SU-DHL-6 (cell line): ENCODE results near the gene URAD.

Experiments used
- EZH2phosphoT487 ChIP-seq: fragments of 200-600 bp; sonication (generic), shearing (Covaris generic); conservative IDR thresholded peaks from 2 replicates; pipeline ENCODE4 v1.6.1; 2018; ENCODE audit warnings: mild to moderate bottlenecking, antibody characterized with exemption, low read length, moderate library complexity, mixed read lengths
- TF ChIP-seq, protein P1 (sequence below): fragments of 200-600 bp; sonication (generic); IDR thresholded peaks from one replicate; pipeline ENCODE4 v1.5.1; 2017; ENCODE audit warnings: antibody characterized with exemption, mild to moderate bottlenecking, low read length, moderate library complexity; ENCODE audit not compliant: insufficient read depth, poor library complexity, severe bottlenecking

GRCh38 chr13:27955014-27955591 lies 33.4 kb downstream of the URAD start:
- TF ChIP-seq, protein P1, sequence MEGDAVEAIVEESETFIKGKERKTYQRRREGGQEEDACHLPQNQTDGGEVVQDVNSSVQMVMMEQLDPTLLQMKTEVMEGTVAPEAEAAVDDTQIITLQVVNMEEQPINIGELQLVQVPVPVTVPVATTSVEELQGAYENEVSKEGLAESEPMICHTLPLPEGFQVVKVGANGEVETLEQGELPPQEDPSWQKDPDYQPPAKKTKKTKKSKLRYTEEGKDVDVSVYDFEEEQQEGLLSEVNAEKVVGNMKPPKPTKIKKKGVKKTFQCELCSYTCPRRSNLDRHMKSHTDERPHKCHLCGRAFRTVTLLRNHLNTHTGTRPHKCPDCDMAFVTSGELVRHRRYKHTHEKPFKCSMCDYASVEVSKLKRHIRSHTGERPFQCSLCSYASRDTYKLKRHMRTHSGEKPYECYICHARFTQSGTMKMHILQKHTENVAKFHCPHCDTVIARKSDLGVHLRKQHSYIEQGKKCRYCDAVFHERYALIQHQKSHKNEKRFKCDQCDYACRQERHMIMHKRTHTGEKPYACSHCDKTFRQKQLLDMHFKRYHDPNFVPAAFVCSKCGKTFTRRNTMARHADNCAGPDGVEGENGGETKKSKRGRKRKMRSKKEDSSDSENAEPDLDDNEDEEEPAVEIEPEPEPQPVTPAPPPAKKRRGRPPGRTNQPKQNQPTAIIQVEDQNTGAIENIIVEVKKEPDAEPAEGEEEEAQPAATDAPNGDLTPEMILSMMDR = no peak
- TF ChIP-seq EZH2phosphoT487 = no peak
